HCT116 (cell line): Measurements from ENCODE around the gene DLX3.

Experiments
- POLR2A ChIP-seq: IDR thresholded peaks from 2 replicates; pipeline ENCODE4 v1.7.0; 2011; ENCODE audit warnings: borderline replicate concordance; ENCODE audit not compliant: insufficient read depth, insufficient read length; ENCODE audit errors: extremely low read depth
- POLR2AphosphoS5 ChIP-seq: IDR thresholded peaks from 2 replicates; pipeline ENCODE4 v1.6.1; 2011; ENCODE audit warnings: mild to moderate bottlenecking, low read depth, low read length, moderate library complexity
- RAD21 ChIP-seq: IDR thresholded peaks from 2 replicates; pipeline ENCODE4 v1.6.1; 2012; ENCODE audit warnings: low read depth, mild to moderate bottlenecking
- SP1 ChIP-seq: IDR thresholded peaks from 2 replicates; pipeline ENCODE4 v1.6.1; 2012; ENCODE audit warnings: low read depth
- ZFX ChIP-seq: fragments of 450-650 bp; IDR thresholded peaks from 2 replicates; pipeline ENCODE4 v1.6.1; 2017
- ZNF274 ChIP-seq: fragments of 200-500 bp; sonication (Bioruptor generic); IDR thresholded peaks from 2 replicates; pipeline ENCODE4 v1.6.1; 2014; ENCODE audit warnings: mild to moderate bottlenecking, low read depth, low read length, inconsistent platforms
- TF ChIP-seq, protein P1 (sequence below), 3 experiments: fragments of 200-600 bp in 1 of 3; sonication (generic) in 1 of 3; IDR thresholded peaks in 2 of 3; conservative IDR thresholded peaks in 1 of 3; 2 replicates each; pipeline ENCODE4 v1.5.1; 2012 to 2017; ENCODE audit warnings: low read depth in 2 of 3, low read length in 2 of 3, antibody characterized with exemption in 1 of 3, borderline replicate concordance in 1 of 3, control low read depth in 1 of 3, mild to moderate bottlenecking in 1 of 3, mixed read lengths in 1 of 3, mixed run types in 1 of 3, moderate library complexity in 1 of 3; ENCODE audit not compliant: insufficient read depth in 1 of 3

GRCh38 chr17:50044483-50044882 lies 49.5 kb upstream of the DLX3 start:
- TF ChIP-seq, protein P1, sequence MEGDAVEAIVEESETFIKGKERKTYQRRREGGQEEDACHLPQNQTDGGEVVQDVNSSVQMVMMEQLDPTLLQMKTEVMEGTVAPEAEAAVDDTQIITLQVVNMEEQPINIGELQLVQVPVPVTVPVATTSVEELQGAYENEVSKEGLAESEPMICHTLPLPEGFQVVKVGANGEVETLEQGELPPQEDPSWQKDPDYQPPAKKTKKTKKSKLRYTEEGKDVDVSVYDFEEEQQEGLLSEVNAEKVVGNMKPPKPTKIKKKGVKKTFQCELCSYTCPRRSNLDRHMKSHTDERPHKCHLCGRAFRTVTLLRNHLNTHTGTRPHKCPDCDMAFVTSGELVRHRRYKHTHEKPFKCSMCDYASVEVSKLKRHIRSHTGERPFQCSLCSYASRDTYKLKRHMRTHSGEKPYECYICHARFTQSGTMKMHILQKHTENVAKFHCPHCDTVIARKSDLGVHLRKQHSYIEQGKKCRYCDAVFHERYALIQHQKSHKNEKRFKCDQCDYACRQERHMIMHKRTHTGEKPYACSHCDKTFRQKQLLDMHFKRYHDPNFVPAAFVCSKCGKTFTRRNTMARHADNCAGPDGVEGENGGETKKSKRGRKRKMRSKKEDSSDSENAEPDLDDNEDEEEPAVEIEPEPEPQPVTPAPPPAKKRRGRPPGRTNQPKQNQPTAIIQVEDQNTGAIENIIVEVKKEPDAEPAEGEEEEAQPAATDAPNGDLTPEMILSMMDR (IDR thresholded peaks at IDR 0.05 in 2 of 3, conservative IDR thresholded peaks at IDR 0.05 in 1 of 3; ENCODE audit: borderline replicate concordance in 1 of 3, insufficient read depth in 1 of 3, low read depth in 2 of 3, low read length in 2 of 3): no peak
- TF ChIP-seq POLR2A (no peak), RAD21 (no peak), POLR2AphosphoS5 (no peak), ZFX (no peak), ZNF274 (no peak), SP1 (no peak)
